Gastrocnemius medialis (tissue), 4 donors: ENCODE results near the gene PARD3. TPM values are rescaled to one million over a fixed set of nuclear protein-coding genes. Genes with fewer than 3 reads are reported as not detected.

Source experiments
- ATAC-seq, 2 donors: fragments of 150-250 bp; one replicate each; pipeline ENCODE4 v1.9.1; 2016
- DNase-seq, 2 donors: peaks; one replicate each; pipeline ENCODE4 v3.0.0-alpha.2; 2019
- H3K27ac ChIP-seq, 4 donors: fragments of 200-600 bp; sonication (generic); 1 replicate in 1 of 4; 2 replicates in 3 of 4; pipeline ENCODE4 v1.5.1; 2016 to 2018; ENCODE audit warnings: mild to moderate bottlenecking in 2 of 4, moderate library complexity in 1 of 4
- H3K27me3 ChIP-seq, 3 donors: fragments of 200-600 bp; sonication (generic) in 2 of 3; 1 replicate in 1 of 3; 2 replicates in 2 of 3; pipeline versions ENCODE4 v1.5.1 to v1.6.0; 2016 to 2019; ENCODE audit warnings: mild to moderate bottlenecking in 1 of 3, moderate library complexity in 1 of 3
- H3K36me3 ChIP-seq, 2 donors: fragments of 200-600 bp; sonication (generic) in 1 of 2; one replicate each; pipeline ENCODE4 v1.5.1; 2017 to 2018
- H3K4me1 ChIP-seq, 2 donors: fragments of 200-600 bp; sonication (generic) in 1 of 2; one replicate each; pipeline ENCODE4 v1.5.1; 2016 to 2017; ENCODE audit warnings: mild to moderate bottlenecking in 2 of 2
- H3K4me3 ChIP-seq, 4 donors: fragments of 200-600 bp; sonication (generic) in 3 of 4; 1 replicate in 1 of 4; 2 replicates in 3 of 4; pipeline ENCODE4 v1.5.1; 2016 to 2019; ENCODE audit warnings: mild to moderate bottlenecking in 2 of 4
- H3K9me3 ChIP-seq, 3 donors: fragments of 200-600 bp; sonication (generic) in 2 of 3; 1 replicate in 1 of 3; 2 replicates in 2 of 3; pipeline ENCODE4 v1.5.1; 2016 to 2019
- POLR2A ChIP-seq, 2 donors: fragments of 450-650 bp; IDR thresholded peaks; one replicate each; pipeline ENCODE4 v1.6.1; 2017; ENCODE audit warnings: antibody characterized with exemption in 2 of 2, mild to moderate bottlenecking in 2 of 2, moderate library complexity in 2 of 2
- in situ Hi-C, 4 donors: fragments of 200-750 bp; cut with MboI; loops; one replicate each; pipeline versions ENCODE4 v1.15.0 to v1.8.0; 2017; ENCODE audit warnings: low sequenced_read_pairs in 4 of 4
- intact Hi-C: fragments of 100-400 bp; cut with DNase I; formaldehyde crosslinking; loops from one replicate; pipeline ENCODE4 v1.15.1; 2023; ENCODE audit warnings: low total_unique reads
- total RNA-seq, 4 donors: library from RNA; depleted of rRNA; stranded (reverse); fragments of >200 nt; gene quantifications; one replicate each; pipeline versions ENCODE4 v1.1.0 to v1.2.3, GENCODE V29; 2016
- TF ChIP-seq, protein P1 (sequence below), 5 experiments: fragments of 450-650 bp in 3 of 5; fragments of 200-600 bp in 2 of 5; sonication (generic) in 2 of 5; IDR thresholded peaks in 4 of 5; conservative IDR thresholded peaks in 1 of 5; 1 replicate in 4 of 5; 2 replicates in 1 of 5; pipeline ENCODE4 v1.5.1; 2016 to 2019; ENCODE audit warnings: antibody characterized with exemption in 5 of 5, mild to moderate bottlenecking in 3 of 5, moderate library complexity in 3 of 5

The PARD3 gene
- total RNA-seq, 4 donors from 2014 or later, result 64.6 to 75.8 (median 68.3) TPM

DNA sequence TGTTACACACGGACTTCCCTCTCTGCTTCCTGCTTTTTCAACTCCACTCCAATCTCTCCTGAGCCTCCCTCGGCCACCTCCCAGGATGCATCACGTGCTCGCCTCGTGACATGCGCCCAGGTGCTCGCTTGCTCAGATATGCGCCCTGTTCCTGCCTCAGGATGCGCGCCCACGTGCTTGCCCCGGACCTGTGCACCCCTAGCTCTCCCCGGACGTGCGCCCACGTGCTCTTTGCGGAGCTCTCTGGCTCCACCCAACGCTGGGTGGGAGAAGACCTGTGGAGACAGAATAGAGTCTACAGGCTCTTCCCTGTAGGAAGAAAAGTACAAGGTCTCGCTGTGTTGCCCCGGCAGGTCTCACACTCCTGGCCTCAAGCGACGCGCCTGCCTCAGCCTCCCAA is 23.1 kb downstream of the PARD3 start:
- TF ChIP-seq POLR2A (IDR thresholded peaks at IDR 0.05), result no peak
- TF ChIP-seq, protein P1, sequence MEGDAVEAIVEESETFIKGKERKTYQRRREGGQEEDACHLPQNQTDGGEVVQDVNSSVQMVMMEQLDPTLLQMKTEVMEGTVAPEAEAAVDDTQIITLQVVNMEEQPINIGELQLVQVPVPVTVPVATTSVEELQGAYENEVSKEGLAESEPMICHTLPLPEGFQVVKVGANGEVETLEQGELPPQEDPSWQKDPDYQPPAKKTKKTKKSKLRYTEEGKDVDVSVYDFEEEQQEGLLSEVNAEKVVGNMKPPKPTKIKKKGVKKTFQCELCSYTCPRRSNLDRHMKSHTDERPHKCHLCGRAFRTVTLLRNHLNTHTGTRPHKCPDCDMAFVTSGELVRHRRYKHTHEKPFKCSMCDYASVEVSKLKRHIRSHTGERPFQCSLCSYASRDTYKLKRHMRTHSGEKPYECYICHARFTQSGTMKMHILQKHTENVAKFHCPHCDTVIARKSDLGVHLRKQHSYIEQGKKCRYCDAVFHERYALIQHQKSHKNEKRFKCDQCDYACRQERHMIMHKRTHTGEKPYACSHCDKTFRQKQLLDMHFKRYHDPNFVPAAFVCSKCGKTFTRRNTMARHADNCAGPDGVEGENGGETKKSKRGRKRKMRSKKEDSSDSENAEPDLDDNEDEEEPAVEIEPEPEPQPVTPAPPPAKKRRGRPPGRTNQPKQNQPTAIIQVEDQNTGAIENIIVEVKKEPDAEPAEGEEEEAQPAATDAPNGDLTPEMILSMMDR (IDR thresholded peaks at IDR 0.05 in 4 of 5, conservative IDR thresholded peaks at IDR 0.05 in 1 of 5), result no peak
- H3K9me3 ChIP-seq, result no peaks in the 10 kb centered on the region
- H3K4me1 ChIP-seq, result peaks cover 46 to 72% of the 10 kb centered on the region in 2 donors
- ATAC-seq (no peak), DNase-seq (no peak)
- H3K27me3 ChIP-seq, result no peaks in the 10 kb centered on the region
- H3K36me3 ChIP-seq, result no peaks in the 10 kb centered on the region
- H3K4me3 ChIP-seq, result no peak overlapping the region
- no peak overlapping the region for H3K27ac ChIP-seq
- in situ Hi-C loops, result no loop called here
- intact Hi-C loops, result no loop called here

DNA sequence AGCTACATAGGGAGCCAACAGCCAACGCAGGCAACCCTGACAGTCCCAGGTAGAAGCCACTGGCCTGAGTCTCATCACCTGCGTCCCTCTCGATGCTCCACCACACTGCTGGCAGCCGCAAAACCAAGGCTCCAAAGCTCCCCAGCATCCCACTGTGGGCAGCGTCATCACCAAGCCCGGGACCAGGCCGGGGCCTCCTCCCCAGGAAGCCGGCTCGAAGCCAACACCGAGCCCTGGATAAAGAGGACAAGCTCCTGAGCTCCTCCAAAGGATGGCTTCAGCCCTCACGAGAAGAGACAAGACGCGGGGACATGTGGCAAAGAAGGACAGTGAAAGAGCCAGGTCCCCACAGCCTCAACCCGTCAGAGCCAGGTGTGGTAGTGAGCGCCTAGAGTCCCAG is 23.9 kb downstream of the PARD3 start:
- TF ChIP-seq, protein P1 (IDR thresholded peaks at IDR 0.05 in 4 of 5, conservative IDR thresholded peaks at IDR 0.05 in 1 of 5), result no peak
- TF ChIP-seq POLR2A (IDR thresholded peaks at IDR 0.05), result no peak
- no peak for ATAC-seq
- H3K4me1 ChIP-seq, result peaks cover 52 to 72% of the 10 kb centered on the region in 2 donors
- H3K36me3 ChIP-seq, result no peaks in the 10 kb centered on the region
- H3K9me3 ChIP-seq, result no peaks in the 10 kb centered on the region
- no peak for DNase-seq
- intact Hi-C loops, result no loop called here
- in situ Hi-C loops, result no loop called here
- no peak overlapping the region for H3K27ac ChIP-seq
- no peaks in the 10 kb centered on the region for H3K27me3 ChIP-seq
- no peak overlapping the region for H3K4me3 ChIP-seq

DNA sequence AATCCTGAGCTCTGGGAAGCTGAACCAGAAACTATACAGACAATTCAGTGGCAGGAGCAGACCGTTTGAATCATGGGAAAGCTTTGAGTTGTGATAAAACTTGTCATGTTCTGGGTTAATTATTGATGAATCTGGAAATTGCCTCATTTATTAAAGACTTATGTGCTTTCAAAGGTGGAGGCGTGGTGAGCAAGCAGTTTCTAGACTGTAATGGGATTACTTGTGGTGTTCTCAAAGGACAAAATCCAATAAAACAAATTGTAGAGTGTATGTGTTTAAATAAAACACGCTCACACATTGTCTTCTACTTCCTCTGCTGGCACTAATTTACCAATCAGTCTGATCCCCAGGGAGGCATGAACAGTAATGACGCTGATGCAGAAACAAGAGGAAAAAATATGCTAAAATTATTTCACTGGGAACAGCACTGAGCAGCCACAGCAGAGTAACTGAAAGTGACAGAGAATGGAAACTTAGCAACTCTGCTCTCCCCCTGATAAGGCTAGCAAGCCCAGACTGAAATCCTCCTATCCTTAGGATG is 25.1 kb downstream of the PARD3 start:
- Histone ChIP-seq H3K4me1 (peaks cover 57 to 73% of the 10 kb centered on the region in 2 donors), H3K36me3 (no peaks in the 10 kb centered on the region), H3K9me3 (no peaks in the 10 kb centered on the region), H3K27ac (no peak overlapping the region), H3K4me3 (no peak overlapping the region), H3K27me3 (no peaks in the 10 kb centered on the region)
- ATAC-seq, result no peak
- no peak for DNase-seq
- in situ Hi-C loops, result no loop called here
- no peak for TF ChIP-seq POLR2A (IDR thresholded peaks at IDR 0.05)
- TF ChIP-seq, protein P1 (IDR thresholded peaks at IDR 0.05 in 4 of 5, conservative IDR thresholded peaks at IDR 0.05 in 1 of 5), result no peak
- intact Hi-C loops, result loop anchor here (5.0 kb wide), 1 partner anchor 68 kb away; no protein-coding TSS in a partner anchor

DNA sequence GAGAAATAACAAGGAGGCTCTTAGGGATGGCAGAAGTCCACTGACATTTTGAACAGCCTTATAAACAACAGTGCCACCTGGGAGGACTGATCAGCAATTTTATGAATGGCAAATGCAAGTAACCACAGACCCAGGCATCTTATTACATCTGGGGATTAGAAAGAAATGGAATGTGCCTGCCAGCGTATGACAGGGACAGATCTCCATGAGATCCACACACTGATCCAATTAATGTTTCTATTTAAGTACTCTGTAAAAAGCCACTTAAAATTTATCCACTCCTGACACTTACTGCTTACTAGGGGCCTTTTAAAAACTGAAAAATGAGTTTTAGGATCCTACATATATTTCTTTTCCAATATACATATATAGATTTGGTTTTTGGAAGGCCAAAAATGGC is 28.6 kb downstream of the PARD3 start:
- peak; percentile 94 to 98 for ATAC-seq

More for the DNA sequence above, 28.6 kb downstream of the PARD3 start:
- in situ Hi-C loops (no loop called here), intact Hi-C loops (loop anchor here (5.0 kb wide), 1 partner anchor 64 kb away; no protein-coding TSS in a partner anchor)
- no peaks in the 10 kb centered on the region for H3K36me3 ChIP-seq
- peaks cover 44 to 64% of the 10 kb centered on the region in 2 donors for H3K4me1 ChIP-seq
- H3K4me3 ChIP-seq, result no peak overlapping the region
- no peaks in the 10 kb centered on the region for H3K27me3 ChIP-seq
- peak overlapping the region; percentile 56 to 83 (median 63) for H3K27ac ChIP-seq
- no peak for TF ChIP-seq POLR2A (IDR thresholded peaks at IDR 0.05)
- TF ChIP-seq, protein P1 (IDR thresholded peaks at IDR 0.05 in 4 of 5, conservative IDR thresholded peaks at IDR 0.05 in 1 of 5), result no peak
- H3K9me3 ChIP-seq, result no peaks in the 10 kb centered on the region
- peak; percentile 35 to 58 for DNase-seq
